Activated CD4-positive, alpha-beta memory T cell treated with anti-CD3 and anti-CD28 coated beads, Interleukin-2, amount 10 ng/mL, durations not matched to agents 7 days and 5 days (primary cell): ENCODE data around the gene STIM2. TPM values are rescaled to one million over a fixed set of nuclear protein-coding genes. Genes with fewer than 3 reads are reported as not detected.

ENCODE experiments used
- CTCF ChIA-PET: fragments of 350-600 bp; sonication (Branson Sonifier 250); formaldehyde crosslinking; loops from one replicate; lab custom pipeline; 2021; ENCODE audit warnings: antibody characterized with exemption, inconsistent platforms; lab: Charles Lee
- POLR2A ChIA-PET: fragments of 350-600 bp; sonication (Branson Sonifier 250); formaldehyde crosslinking; loops from one replicate; lab custom pipeline; 2021; ENCODE audit warnings: antibody characterized with exemption; lab: Charles Lee
- DNase-seq: peaks from one replicate; pipeline ENCODE4 v3.0.0-alpha.2; 2020
- H3K27ac Mint-ChIP-seq: one replicate; pipeline ENCODE4 v1.8.0; 2021; ENCODE audit warnings: mild to moderate bottlenecking, mixed read lengths
- H3K27me3 Mint-ChIP-seq: one replicate; pipeline ENCODE4 v1.8.0; 2021; ENCODE audit warnings: mixed read lengths
- H3K36me3 Mint-ChIP-seq: one replicate; pipeline ENCODE4 v1.8.0; 2021; ENCODE audit warnings: low read depth, mixed read lengths
- H3K4me1 Mint-ChIP-seq: one replicate; pipeline ENCODE4 v1.8.0; 2021; ENCODE audit warnings: mixed read lengths
- H3K4me3 Mint-ChIP-seq: one replicate; pipeline ENCODE4 v1.8.0; 2021; ENCODE audit warnings: mild to moderate bottlenecking, mixed read lengths
- H3K9me3 Mint-ChIP-seq: one replicate; pipeline ENCODE4 v1.8.0; 2021; ENCODE audit warnings: mixed read lengths
- total RNA-seq, 2 experiments: library from RNA; stranded (reverse); gene quantifications; one replicate each; pipeline ENCODE4 v1.2.3, GENCODE V29; 2021

Gene STIM2
- total RNA-seq, 2 experiments from 2014 or later = 53.3 to 58.7 TPM

DNA sequence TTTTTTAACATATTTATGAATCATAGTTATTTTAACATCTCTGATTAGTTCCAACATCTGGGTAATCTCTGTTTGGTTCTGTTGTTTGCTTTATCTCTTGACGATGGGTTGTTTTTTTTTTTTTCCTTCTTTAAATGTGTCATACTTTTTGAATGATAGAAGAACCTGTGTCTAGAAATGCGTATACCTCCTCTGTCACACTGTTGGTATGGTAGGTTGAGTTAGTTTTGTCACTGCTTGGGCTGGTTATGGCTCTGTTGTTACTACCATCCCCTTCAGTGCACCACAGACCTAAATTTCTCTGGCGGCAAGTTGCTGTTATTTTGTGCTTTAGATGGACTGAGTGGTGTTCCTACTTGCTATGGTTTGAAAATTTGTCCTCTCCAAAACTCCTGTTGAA, 16.8 kb downstream of the STIM2 start:
- peaks cover 38% of the 10 kb centered on the region for H3K36me3 Mint-ChIP-seq
- CTCF ChIA-PET = no interaction called here

DNA sequence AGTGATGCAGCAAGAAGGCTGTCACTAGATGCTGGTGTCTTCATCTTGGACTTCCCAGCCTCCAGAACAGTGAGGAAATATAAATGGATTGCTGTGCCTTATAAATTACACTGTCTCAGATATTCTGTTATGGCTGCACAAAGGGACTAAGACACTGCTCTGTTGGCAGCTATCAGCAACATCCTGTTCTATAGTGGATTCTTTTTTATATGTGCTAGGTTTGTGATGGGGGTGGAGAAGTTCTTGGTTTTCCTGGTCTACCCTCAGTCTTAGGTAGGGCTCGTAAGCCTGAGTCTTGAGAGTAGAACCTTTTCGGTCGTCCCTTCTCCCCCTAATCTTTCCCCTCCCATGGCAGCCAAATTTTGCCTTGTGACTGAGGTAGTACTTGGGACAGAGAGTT, 17.3 kb downstream of the STIM2 start:
- Mint-ChIP-seq H3K4me1 (peaks cover 67% of the 10 kb centered on the region), H3K36me3 (peaks cover 38% of the 10 kb centered on the region), H3K27me3 (no peaks in the 10 kb centered on the region), H3K9me3 (peaks cover 6% of the 10 kb centered on the region), H3K4me3 (no peak overlapping the region), H3K27ac (peak overlapping the region; percentile 71)
- ChIA-PET POLR2A (interaction anchor here (0.7 to 1.3 kb wide), 2 partner anchors 16 to 17 kb away, joined by 3 to 5 read pairs; partner anchors contain the start of gene STIM2), CTCF (no interaction called here)
- DNase-seq = no peak

More for the DNA sequence above, 16.8 kb downstream of the STIM2 start:
- DNase-seq = no peak
- POLR2A ChIA-PET = interaction anchor here (0.7 to 1.3 kb wide), 2 partner anchors 15 to 17 kb away, joined by 3 to 5 read pairs; partner anchors contain the start of gene STIM2
- H3K4me3 Mint-ChIP-seq = no peak overlapping the region
- no peaks in the 10 kb centered on the region for H3K27me3 Mint-ChIP-seq
- peaks cover 70% of the 10 kb centered on the region for H3K4me1 Mint-ChIP-seq
- H3K9me3 Mint-ChIP-seq = peaks cover 6% of the 10 kb centered on the region
- peak overlapping the region; percentile 71 for H3K27ac Mint-ChIP-seq

DNA sequence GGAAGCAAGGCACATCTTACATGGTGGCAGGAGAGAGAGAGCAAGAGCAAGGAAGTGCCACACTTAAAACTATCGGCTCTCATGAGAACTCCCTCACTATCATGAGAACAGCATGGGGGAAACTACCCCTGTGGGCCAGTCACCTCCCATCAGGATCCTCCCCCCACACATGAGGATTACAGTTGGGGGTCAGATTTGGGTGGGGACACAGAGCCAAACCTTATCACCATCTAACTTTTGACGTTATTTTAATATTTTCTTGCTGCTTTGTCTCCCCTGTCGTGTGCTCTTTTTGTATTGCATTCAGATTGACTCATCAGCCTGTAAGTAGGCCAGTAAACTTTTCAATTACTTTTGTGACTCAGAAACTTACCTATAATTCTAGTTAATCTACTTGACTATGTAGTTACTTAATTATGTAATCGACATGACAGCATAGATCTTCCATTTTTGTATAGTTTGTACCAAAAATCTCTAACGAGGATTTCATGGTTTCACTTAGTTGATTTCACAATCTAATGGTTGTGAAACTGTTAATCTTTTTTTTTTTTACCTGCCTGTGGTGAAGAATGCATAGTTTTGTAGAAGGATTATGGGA, 18.3 kb downstream of the STIM2 start:
- Mint-ChIP-seq H3K4me3 (peak overlapping the region; percentile 28), H3K36me3 (peaks cover 38% of the 10 kb centered on the region), H3K27me3 (no peaks in the 10 kb centered on the region), H3K9me3 (peaks cover 6% of the 10 kb centered on the region), H3K27ac (peak overlapping the region; percentile 71), H3K4me1 (peaks cover 65% of the 10 kb centered on the region)
- CTCF ChIA-PET = no interaction called here
- POLR2A ChIA-PET = interaction anchor here (4.1 kb wide), 1 partner anchor 18 kb away, joined by 17 read pairs; the partner anchor contains the start of gene STIM2
- no peak for DNase-seq

DNA sequence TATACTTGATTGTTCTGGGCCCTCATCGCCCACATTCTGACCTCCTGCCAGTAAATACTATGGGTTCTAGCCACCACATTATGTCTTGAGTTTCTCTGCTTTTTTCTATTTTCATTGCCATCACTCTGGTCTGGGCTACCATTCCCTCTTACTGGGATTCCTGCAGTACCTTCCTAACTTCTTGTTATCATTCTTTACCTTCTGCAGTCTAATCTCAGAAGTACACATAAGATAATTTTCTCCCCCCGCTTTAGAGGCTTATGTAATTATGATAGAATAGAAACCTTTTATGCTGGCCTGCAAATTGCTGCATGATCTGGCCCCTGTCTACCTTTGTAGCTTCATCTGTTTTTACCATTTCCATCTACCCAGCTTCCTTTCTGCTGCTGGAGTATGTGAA, 19.2 kb downstream of the STIM2 start:
- H3K27me3 Mint-ChIP-seq = no peaks in the 10 kb centered on the region
- peaks cover 72% of the 10 kb centered on the region for H3K4me1 Mint-ChIP-seq
- H3K27ac Mint-ChIP-seq = peak overlapping the region; percentile 71
- no peak overlapping the region for H3K4me3 Mint-ChIP-seq
- ChIA-PET CTCF (interaction anchor here (0.9 to 1.2 kb wide), 2 partner anchors 12 to 550 kb away, joined by 3 read pairs; no protein-coding TSS in a partner anchor), POLR2A (interaction anchor here (4.1 kb wide), 1 partner anchor 19 kb away, joined by 17 read pairs; the partner anchor contains the start of gene STIM2)
- DNase-seq = no peak
- peaks cover 6% of the 10 kb centered on the region for H3K9me3 Mint-ChIP-seq
- H3K36me3 Mint-ChIP-seq = peaks cover 38% of the 10 kb centered on the region

DNA sequence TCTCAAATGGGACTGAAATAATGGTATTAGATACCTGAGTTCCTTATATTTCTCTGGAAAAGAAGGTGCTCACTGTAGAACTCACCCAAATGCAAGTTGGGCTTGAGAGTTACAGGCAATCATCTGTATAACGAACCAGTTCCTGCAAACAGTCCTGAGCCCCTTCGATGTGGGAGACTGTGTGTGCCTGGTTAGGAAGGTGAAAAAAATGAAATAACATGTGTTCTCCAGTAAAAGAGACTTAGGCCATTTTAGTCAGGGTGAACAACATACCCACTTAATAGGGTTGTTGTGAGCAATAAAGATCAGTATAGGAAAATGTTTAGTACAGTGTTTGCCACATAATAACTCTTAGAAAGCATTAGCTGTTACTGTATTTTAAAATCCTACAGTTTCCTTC, 23.4 kb downstream of the STIM2 start:
- Mint-ChIP-seq H3K27ac (peak overlapping the region; percentile 95), H3K36me3 (peaks cover 22% of the 10 kb centered on the region), H3K4me1 (peaks cover 77% of the 10 kb centered on the region), H3K9me3 (no peaks in the 10 kb centered on the region), H3K27me3 (no peaks in the 10 kb centered on the region), H3K4me3 (peak overlapping the region; percentile 33)
- ChIA-PET POLR2A (interaction anchor here (0.5 to 4.8 kb wide), 11 partner anchors 10 to 702 kb away, joined by 3 to 259 read pairs (median 7); partner anchors contain the start of genes STIM2 and TBC1D19), CTCF (interaction anchor here (1.0 to 4.2 kb wide), 2 partner anchors 10 to 24 kb away, joined by 3 to 57 read pairs; partner anchors contain the start of gene STIM2)
- DNase-seq = no peak

DNA sequence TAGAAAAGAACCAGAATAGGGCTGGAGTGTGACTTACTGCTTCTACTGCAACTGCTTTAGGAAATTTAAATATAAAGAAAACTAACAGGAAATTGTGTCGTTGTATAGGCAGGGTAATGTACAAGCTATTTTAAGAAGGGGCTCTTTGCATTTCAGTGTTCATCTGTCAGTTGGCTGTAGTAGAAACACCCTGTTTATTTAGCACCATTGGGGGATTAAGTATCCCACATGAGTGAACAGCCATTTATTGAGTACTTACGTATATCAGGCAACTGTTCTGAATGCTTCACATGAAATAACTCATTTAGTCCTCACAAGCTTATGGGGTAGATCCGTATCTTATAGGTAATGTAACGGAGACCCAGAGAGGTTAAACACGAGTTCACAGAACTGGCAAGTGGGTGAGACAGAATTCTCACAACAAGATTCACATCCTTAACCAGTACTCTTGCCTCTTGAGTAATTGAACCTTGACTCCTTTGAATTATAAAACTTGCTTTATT, 23.9 kb downstream of the STIM2 start:
- ChIA-PET CTCF (interaction anchor here (1.0 to 4.2 kb wide), 3 partner anchors 11 to 116 kb away, joined by 3 to 57 read pairs (median 3); partner anchors contain the start of gene STIM2), POLR2A (interaction anchor here (0.7 to 4.8 kb wide), 11 partner anchors 11 to 565 kb away, joined by 3 to 259 read pairs (median 8); partner anchors contain the start of genes STIM2 and TBC1D19)
- H3K4me3 Mint-ChIP-seq = peak overlapping the region; percentile 61
- peak overlapping the region; percentile 95 for H3K27ac Mint-ChIP-seq
- DNase-seq = no peak
- peaks cover 3% of the 10 kb centered on the region for H3K9me3 Mint-ChIP-seq
- H3K27me3 Mint-ChIP-seq = no peaks in the 10 kb centered on the region
- peaks cover 75% of the 10 kb centered on the region for H3K4me1 Mint-ChIP-seq
- peaks cover 21% of the 10 kb centered on the region for H3K36me3 Mint-ChIP-seq

DNA sequence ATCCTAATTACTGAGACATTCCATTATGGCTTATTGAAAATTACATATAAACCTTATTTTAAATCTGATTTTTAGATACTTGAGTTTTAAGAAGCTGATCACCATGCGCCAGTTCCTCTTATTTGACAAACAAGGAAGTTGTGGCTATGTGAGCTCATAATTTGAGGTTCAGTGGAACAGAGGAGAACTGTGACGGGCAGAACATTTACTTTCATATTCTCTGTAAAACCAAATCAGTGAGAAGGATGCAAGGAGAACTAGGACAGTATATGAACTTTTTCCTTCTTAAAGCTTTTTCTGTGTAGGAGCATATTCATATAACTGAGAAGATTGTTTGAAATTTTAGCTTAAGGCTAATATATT, 25.3 kb downstream of the STIM2 start:
- DNase-seq = peak; percentile 42
- Mint-ChIP-seq H3K4me3 (peak overlapping the region; percentile 72), H3K9me3 (peaks cover 10% of the 10 kb centered on the region), H3K27me3 (no peaks in the 10 kb centered on the region), H3K4me1 (peaks cover 70% of the 10 kb centered on the region), H3K36me3 (peaks cover 23% of the 10 kb centered on the region), H3K27ac (peak overlapping the region; percentile 95)
- POLR2A ChIA-PET = interaction anchor here (0.8 to 4.8 kb wide), 21 partner anchors 12 to 1651 kb away, joined by 3 to 259 read pairs (median 5); partner anchors contain the start of genes STIM2 and TBC1D19
- CTCF ChIA-PET = interaction anchor here (1.2 to 4.2 kb wide), 7 partner anchors 19 to 898 kb away, joined by 3 to 57 read pairs (median 3); partner anchors contain the start of gene STIM2

DNA sequence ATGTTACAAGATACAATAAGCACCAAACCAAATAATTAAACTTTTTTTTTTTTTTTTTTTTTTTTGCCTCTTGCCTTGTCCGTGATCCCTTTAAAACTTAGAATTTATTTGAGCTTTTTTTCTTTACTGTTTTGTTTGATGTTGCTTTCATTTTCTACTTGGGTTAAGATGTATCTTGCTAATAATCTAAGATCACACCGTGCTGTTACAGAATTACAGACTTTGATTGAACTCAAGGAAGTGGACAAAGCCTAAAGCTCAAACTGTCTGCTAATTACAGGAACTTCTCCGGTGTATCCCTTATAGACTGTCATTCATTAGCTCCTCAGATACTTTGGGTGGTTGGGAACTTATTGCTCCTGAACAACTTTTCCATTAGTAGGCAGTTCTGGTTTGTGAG, 26.5 kb downstream of the STIM2 start:
- DNase-seq = no peak
- Mint-ChIP-seq H3K4me3 (peak overlapping the region; percentile 72), H3K4me1 (peaks cover 71% of the 10 kb centered on the region), H3K27me3 (no peaks in the 10 kb centered on the region), H3K9me3 (peaks cover 19% of the 10 kb centered on the region), H3K36me3 (peaks cover 31% of the 10 kb centered on the region), H3K27ac (peak overlapping the region; percentile 95)
- ChIA-PET CTCF (interaction anchor here (0.7 to 4.2 kb wide), 9 partner anchors 14 to 1072 kb away, joined by 3 to 57 read pairs (median 6); partner anchors contain the start of gene STIM2), POLR2A (interaction anchor here (0.8 to 4.8 kb wide), 14 partner anchors 13 to 753 kb away, joined by 3 to 259 read pairs (median 6); partner anchors contain the start of genes STIM2 and TBC1D19)

DNA sequence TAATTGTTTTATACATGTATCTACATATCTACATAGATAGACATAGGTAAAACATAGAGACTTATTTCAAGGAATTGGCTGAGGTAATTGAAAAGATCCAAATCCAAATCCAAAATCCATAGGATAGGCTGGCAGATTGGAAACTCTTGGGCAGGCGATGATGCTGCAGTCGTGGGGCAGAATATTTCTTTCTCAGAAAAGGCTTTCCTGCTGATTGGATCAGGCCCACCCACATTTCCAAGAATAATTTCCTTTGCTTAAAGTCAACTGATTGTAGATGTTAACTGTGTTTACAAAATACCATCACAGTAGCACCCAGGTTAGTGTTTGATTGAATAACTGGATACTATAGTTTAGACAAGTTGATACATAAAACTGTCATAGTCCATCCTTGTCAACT, 27.2 kb downstream of the STIM2 start:
- peak overlapping the region; percentile 49 for H3K27ac Mint-ChIP-seq
- no peak for DNase-seq
- H3K4me3 Mint-ChIP-seq = no peak overlapping the region
- H3K36me3 Mint-ChIP-seq = peaks cover 37% of the 10 kb centered on the region
- ChIA-PET CTCF (interaction anchor here (1.3 kb wide), 1 partner anchor 122 kb away, joined by 4 read pairs; no protein-coding TSS in a partner anchor), POLR2A (interaction anchor here (0.8 to 4.8 kb wide), 6 partner anchors 13 to 754 kb away, joined by 4 to 259 read pairs (median 28); partner anchors contain the start of genes STIM2 and TBC1D19)
- H3K9me3 Mint-ChIP-seq = peaks cover 19% of the 10 kb centered on the region
- H3K4me1 Mint-ChIP-seq = peaks cover 71% of the 10 kb centered on the region
- no peaks in the 10 kb centered on the region for H3K27me3 Mint-ChIP-seq

DNA sequence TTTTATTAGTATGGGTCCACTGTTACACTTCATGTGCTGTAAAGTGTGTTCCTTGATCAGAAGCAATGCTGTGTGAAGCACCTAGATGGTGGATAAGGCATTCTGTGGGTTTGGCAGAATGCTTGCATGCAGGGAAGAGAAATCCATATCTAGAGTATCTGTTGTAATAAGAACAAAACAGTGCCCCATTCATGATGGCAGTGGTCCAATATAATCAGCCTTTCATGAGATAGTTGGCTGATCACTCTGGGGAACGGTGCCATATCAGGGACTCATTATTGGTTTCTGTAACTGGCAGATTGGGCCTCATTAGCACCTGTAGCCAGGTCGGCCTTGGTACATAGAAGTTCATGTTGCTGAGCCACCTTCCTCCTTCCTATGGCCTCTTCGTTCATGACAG, 28.7 kb downstream of the STIM2 start:
- Mint-ChIP-seq H3K27ac (no peak overlapping the region), H3K36me3 (peaks cover 40% of the 10 kb centered on the region), H3K27me3 (no peaks in the 10 kb centered on the region), H3K4me1 (peaks cover 66% of the 10 kb centered on the region), H3K9me3 (peaks cover 19% of the 10 kb centered on the region), H3K4me3 (no peak overlapping the region)
- DNase-seq = no peak
- POLR2A ChIA-PET = no interaction called here
- CTCF ChIA-PET = no interaction called here

DNA sequence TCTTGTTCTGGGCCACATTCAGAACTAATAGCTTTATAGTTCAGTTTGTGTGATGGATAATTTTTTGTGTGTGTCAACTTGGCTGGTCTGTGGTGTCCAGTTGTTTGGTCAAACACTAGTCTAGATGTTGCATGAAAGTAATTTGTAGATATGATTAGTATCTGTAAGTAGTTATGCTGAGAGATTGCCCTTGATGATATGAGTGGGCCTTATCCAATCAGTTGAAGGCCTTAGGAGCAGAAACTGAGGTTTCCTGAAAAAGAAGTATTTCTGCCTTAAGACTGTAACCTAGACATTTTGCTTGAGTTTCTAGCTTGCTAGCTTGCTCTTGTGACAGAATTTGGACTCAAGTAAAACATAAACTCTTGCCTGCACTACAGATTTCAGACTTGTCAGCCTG, 30.4 kb downstream of the STIM2 start:
- peaks cover 55% of the 10 kb centered on the region for H3K36me3 Mint-ChIP-seq
- H3K9me3 Mint-ChIP-seq = peaks cover 19% of the 10 kb centered on the region
- CTCF ChIA-PET = interaction anchor here (0.7 to 0.9 kb wide), 2 partner anchors 25 to 95 kb away, joined by 3 to 4 read pairs; no protein-coding TSS in a partner anchor
- peaks cover 58% of the 10 kb centered on the region for H3K4me1 Mint-ChIP-seq
- POLR2A ChIA-PET = interaction anchor here (0.9 kb wide), 1 partner anchor 9 kb away, joined by 3 read pairs; no protein-coding TSS in a partner anchor
- no peaks in the 10 kb centered on the region for H3K27me3 Mint-ChIP-seq
- H3K27ac Mint-ChIP-seq = no peak overlapping the region
- no peak for DNase-seq
- H3K4me3 Mint-ChIP-seq = no peak overlapping the region

DNA sequence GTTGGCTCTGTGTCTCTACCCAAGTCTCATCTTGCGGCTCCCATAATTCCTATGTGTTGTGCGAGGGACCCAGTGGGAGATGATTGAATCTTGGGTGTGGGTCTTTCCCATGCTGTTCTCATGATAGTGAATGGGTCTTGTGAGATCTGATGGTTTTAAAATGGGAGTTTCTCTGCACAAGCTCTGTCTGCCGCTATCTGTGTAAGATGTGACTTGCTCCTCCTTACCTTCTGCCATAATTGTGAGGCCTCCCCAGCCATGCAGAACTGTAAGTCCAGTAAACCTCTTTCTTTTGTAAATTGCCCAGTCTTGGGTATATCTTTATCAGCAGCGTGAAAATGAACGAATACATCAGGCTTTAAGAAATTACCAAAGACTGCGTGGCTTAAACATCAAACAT, 31.2 kb downstream of the STIM2 start:
- ChIA-PET CTCF (no interaction called here), POLR2A (no interaction called here)
- Mint-ChIP-seq H3K27ac (no peak overlapping the region), H3K9me3 (peaks cover 19% of the 10 kb centered on the region), H3K4me3 (no peak overlapping the region), H3K27me3 (no peaks in the 10 kb centered on the region), H3K36me3 (peaks cover 63% of the 10 kb centered on the region), H3K4me1 (peaks cover 53% of the 10 kb centered on the region)
- no peak for DNase-seq
